ENCODE data around the gene LNPK. TPM values are rescaled to one million over a fixed set of nuclear protein-coding genes. Genes with fewer than 3 reads are reported as not detected.

Gene LNPK
- polyA plus RNA-seq, 1 donor (not counting 4 experiments of a cell fraction or from before 2014, with no cell fraction given), result 32.1 TPM

- peaks cover 14% of the 10 kb centered on the region for H3K4me1 ChIP-seq (ENCODE audit: control insufficient read depth, extremely low read depth, insufficient read depth, low read length)
- H3K9ac ChIP-seq (ENCODE audit: control insufficient read depth, extremely low read depth, insufficient read depth, low read length), result no peak overlapping the region
- H4K20me1 ChIP-seq (ENCODE audit: control insufficient read depth, extremely low read depth, insufficient read depth, low read length), result no peaks in the 10 kb centered on the region
- no peak overlapping the region for H3K4me3 ChIP-seq (ENCODE audit: control insufficient read depth in 2 of 3, extremely low read depth in 1 of 3, insufficient read depth in 2 of 3, low read depth in 1 of 3, low read length in 3 of 3)
- no peak for TF ChIP-seq CTCF (optimal IDR thresholded peaks at IDR 0.05 in 1 of 3, IDR thresholded peaks at IDR 0.05 in 1 of 3, conservative IDR thresholded peaks at IDR 0.05 in 1 of 3; ENCODE audit: extremely low read depth in 1 of 3, insufficient read depth in 2 of 3, low read length in 3 of 3)
- TF ChIP-seq EZH2 (IDR thresholded peaks at IDR 0.05; ENCODE audit: low read length), result no peak
- H3K4me2 ChIP-seq (ENCODE audit: control insufficient read depth, extremely low read depth, insufficient read depth, low read depth, low read length), result no peak overlapping the region
- no peaks in the 10 kb centered on the region for H3K79me2 ChIP-seq (ENCODE audit: control insufficient read depth, insufficient read depth, low read length)
- no peaks in the 10 kb centered on the region for H3K9me3 ChIP-seq (ENCODE audit: control insufficient read depth, low read depth, low read length)
- no peak for DNase-seq (ENCODE audit: low read depth, low spot score)
- no peak overlapping the region for H3K27ac ChIP-seq (ENCODE audit: control insufficient read depth, insufficient read depth, low read length)
- H3K27me3 ChIP-seq (ENCODE audit: control insufficient read depth, extremely low read depth, insufficient read depth, low read length), result no peaks in the 10 kb centered on the region
- H3K9me1 ChIP-seq (ENCODE audit: control insufficient read depth, extremely low read depth, insufficient read depth, low read length), result no peaks in the 10 kb centered on the region
- H2AFZ ChIP-seq (ENCODE audit: control insufficient read depth, low read length), result peak overlapping the region; percentile 31
- FAIRE-seq, result no peak
- dilution Hi-C loops (cut with MboI; ENCODE audit: extremely low pct_ligation_motif_present, low sequenced_read_pairs), result no loop called here
- peaks cover 0 to 5% of the 10 kb centered on the region in 2 experiments for H3K36me3 ChIP-seq (ENCODE audit: control insufficient read depth in 2 of 2, extremely low read depth in 1 of 2, insufficient read depth in 2 of 2, low read length in 2 of 2)
Observed at GRCh38 chr2:175931805-175932204, 70.3 kb downstream of the LNPK start.

- Histone ChIP-seq H3K4me3 (ENCODE audit: control insufficient read depth in 2 of 3, extremely low read depth in 1 of 3, insufficient read depth in 2 of 3, low read depth in 1 of 3, low read length in 3 of 3) (no peak overlapping the region), H4K20me1 (ENCODE audit: control insufficient read depth, extremely low read depth, insufficient read depth, low read length) (no peaks in the 10 kb centered on the region), H3K79me2 (ENCODE audit: control insufficient read depth, insufficient read depth, low read length) (no peaks in the 10 kb centered on the region), H3K4me2 (ENCODE audit: control insufficient read depth, extremely low read depth, insufficient read depth, low read depth, low read length) (no peak overlapping the region), H3K4me1 (ENCODE audit: control insufficient read depth, extremely low read depth, insufficient read depth, low read length) (peaks cover 19% of the 10 kb centered on the region), H3K36me3 (ENCODE audit: control insufficient read depth in 2 of 2, extremely low read depth in 1 of 2, insufficient read depth in 2 of 2, low read length in 2 of 2) (peaks cover 0 to under 1% of the 10 kb centered on the region in 2 experiments), H3K27me3 (ENCODE audit: control insufficient read depth, extremely low read depth, insufficient read depth, low read length) (no peaks in the 10 kb centered on the region), H3K27ac (ENCODE audit: control insufficient read depth, insufficient read depth, low read length) (peak overlapping the region; percentile 64), H2AFZ (ENCODE audit: control insufficient read depth, low read length) (no peak overlapping the region), H3K9ac (ENCODE audit: control insufficient read depth, extremely low read depth, insufficient read depth, low read length) (no peak overlapping the region), H3K9me1 (ENCODE audit: control insufficient read depth, extremely low read depth, insufficient read depth, low read length) (no peaks in the 10 kb centered on the region), H3K9me3 (ENCODE audit: control insufficient read depth, low read depth, low read length) (no peaks in the 10 kb centered on the region)
- FAIRE-seq (no peak), DNase-seq (ENCODE audit: low read depth, low spot score) (no peak)
- dilution Hi-C loops (cut with MboI; ENCODE audit: extremely low pct_ligation_motif_present, low sequenced_read_pairs), result no loop called here
- TF ChIP-seq EZH2 (IDR thresholded peaks at IDR 0.05; ENCODE audit: low read length) (no peak), CTCF (optimal IDR thresholded peaks at IDR 0.05 in 1 of 3, IDR thresholded peaks at IDR 0.05 in 1 of 3, conservative IDR thresholded peaks at IDR 0.05 in 1 of 3; ENCODE audit: extremely low read depth in 1 of 3, insufficient read depth in 2 of 3, low read length in 3 of 3) (no peak)
Observed at GRCh38 chr2:175930504-175930903, 71.6 kb downstream of the LNPK start.

Measured in keratinocyte (primary cell).